DND-41 (cell line): ENCODE measurements around the gene PRRC2B.
A peak's percentile ranks its signal among the peaks of the same experiment; 100 is the strongest.

Experiments
- ATAC-seq: fragments of 200-7000 bp; cut with Tn5 transposase; 3 replicates; pipeline ENCODE4 v1.9.1; 2021; ENCODE audit warnings: low read depth; ENCODE audit not compliant: insufficient read depth
- DNase-seq: peaks from one replicate; pipeline ENCODE4 v3.0.0-alpha.2; 2020
- H2AFZ ChIP-seq: 2 replicates; pipeline ENCODE4 v1.6.0; 2012; ENCODE audit warnings: low read depth, low read length
- H3K27ac ChIP-seq: 2 replicates; pipeline ENCODE4 v1.5.1; 2012; ENCODE audit warnings: low read length, inconsistent platforms
- H3K27me3 ChIP-seq: fragments of 200-600 bp; sonication (generic); 2 replicates; pipeline ENCODE4 v1.6.0; 2012; ENCODE audit warnings: low read length, mild to moderate bottlenecking, inconsistent platforms; ENCODE audit not compliant: insufficient read depth, poor library complexity
- H3K36me3 ChIP-seq: 2 replicates; pipeline ENCODE4 v1.5.1; 2012; ENCODE audit warnings: low read length, inconsistent platforms; ENCODE audit not compliant: insufficient read depth
- H3K4me1 ChIP-seq: 2 replicates; pipeline ENCODE4 v1.5.1; 2012; ENCODE audit warnings: mild to moderate bottlenecking, low read length; ENCODE audit not compliant: insufficient read depth
- H3K4me2 ChIP-seq: 2 replicates; pipeline ENCODE4 v1.6.0; 2012; ENCODE audit warnings: mild to moderate bottlenecking, moderate library complexity, low read length, inconsistent platforms; ENCODE audit not compliant: insufficient read depth
- H3K4me3 ChIP-seq, 2 experiments: fragments of 200-600 bp in 1 of 2; shearing (Covaris generic) in 1 of 2; 2 replicates each; pipeline ENCODE4 v1.5.1; 2012 to 2016; ENCODE audit warnings: inconsistent platforms in 2 of 2, low read length in 2 of 2, mild to moderate bottlenecking in 2 of 2, low read depth in 1 of 2, moderate library complexity in 1 of 2
- H3K79me2 ChIP-seq: 2 replicates; pipeline ENCODE4 v1.6.0; 2012; ENCODE audit warnings: low read length, inconsistent platforms; ENCODE audit not compliant: insufficient read depth
- H3K9ac ChIP-seq: 2 replicates; pipeline ENCODE4 v1.6.0; 2012; ENCODE audit warnings: low read depth, mild to moderate bottlenecking, inconsistent platforms, low read length, moderate library complexity
- H3K9me3 ChIP-seq: 2 replicates; pipeline ENCODE4 v1.5.1; 2012; ENCODE audit warnings: low read length, moderate library complexity, mild to moderate bottlenecking, inconsistent platforms; ENCODE audit not compliant: insufficient read depth, severe bottlenecking
- H4K20me1 ChIP-seq: 2 replicates; pipeline ENCODE4 v1.6.0; 2012; ENCODE audit warnings: low read length; ENCODE audit not compliant: insufficient read depth
- EZH2 ChIP-seq: IDR thresholded peaks from 3 replicates; pipeline ENCODE4 v1.6.1; 2012; ENCODE audit warnings: borderline replicate concordance, low read depth, mild to moderate bottlenecking, moderate library complexity, low read length, inconsistent platforms; ENCODE audit not compliant: severe bottlenecking
- TF ChIP-seq, protein P1 (sequence below): IDR thresholded peaks from 2 replicates; pipeline ENCODE4 v1.5.1; 2012; ENCODE audit warnings: borderline replicate concordance, low read length, moderate library complexity, mild to moderate bottlenecking; ENCODE audit not compliant: poor library complexity, severe bottlenecking; ENCODE audit errors: extremely low read depth

Gene PRRC2B

DNA sequence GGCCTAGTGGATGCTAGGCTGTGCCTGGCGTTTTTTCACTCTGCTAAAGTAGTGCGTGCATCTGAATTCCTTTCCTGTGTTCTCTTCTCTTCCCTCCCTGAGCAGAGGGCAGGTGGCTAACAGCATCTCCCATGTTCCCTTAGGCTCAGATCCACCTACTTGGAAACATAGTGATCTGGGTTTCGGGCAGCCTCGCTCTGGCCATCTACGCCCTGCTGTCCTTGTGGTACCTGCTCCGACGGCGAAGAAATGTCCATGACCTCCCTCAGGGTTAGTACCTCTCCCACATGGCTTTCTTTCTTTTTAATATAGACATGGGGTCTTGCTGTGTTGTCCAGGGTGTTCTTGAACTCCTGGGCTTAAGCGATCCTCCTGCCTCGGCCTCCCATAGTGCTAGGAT lies 127.3 kb downstream of the PRRC2B start:
- Histone ChIP-seq H3K9ac (no peak overlapping the region), H3K27me3 (no peaks in the 10 kb centered on the region), H3K9me3 (no peaks in the 10 kb centered on the region), H2AFZ (no peak overlapping the region), H3K79me2 (no peaks in the 10 kb centered on the region), H3K27ac (no peak overlapping the region), H3K4me2 (no peak overlapping the region), H4K20me1 (peaks cover 5% of the 10 kb centered on the region; the same call in 1 of the 2 replicates), H3K4me1 (no peaks in the 10 kb centered on the region), H3K36me3 (peaks cover 90% of the 10 kb centered on the region), H3K4me3 (no peak overlapping the region)
- no peak for ATAC-seq
- no peak for TF ChIP-seq EZH2
- TF ChIP-seq, protein P1, sequence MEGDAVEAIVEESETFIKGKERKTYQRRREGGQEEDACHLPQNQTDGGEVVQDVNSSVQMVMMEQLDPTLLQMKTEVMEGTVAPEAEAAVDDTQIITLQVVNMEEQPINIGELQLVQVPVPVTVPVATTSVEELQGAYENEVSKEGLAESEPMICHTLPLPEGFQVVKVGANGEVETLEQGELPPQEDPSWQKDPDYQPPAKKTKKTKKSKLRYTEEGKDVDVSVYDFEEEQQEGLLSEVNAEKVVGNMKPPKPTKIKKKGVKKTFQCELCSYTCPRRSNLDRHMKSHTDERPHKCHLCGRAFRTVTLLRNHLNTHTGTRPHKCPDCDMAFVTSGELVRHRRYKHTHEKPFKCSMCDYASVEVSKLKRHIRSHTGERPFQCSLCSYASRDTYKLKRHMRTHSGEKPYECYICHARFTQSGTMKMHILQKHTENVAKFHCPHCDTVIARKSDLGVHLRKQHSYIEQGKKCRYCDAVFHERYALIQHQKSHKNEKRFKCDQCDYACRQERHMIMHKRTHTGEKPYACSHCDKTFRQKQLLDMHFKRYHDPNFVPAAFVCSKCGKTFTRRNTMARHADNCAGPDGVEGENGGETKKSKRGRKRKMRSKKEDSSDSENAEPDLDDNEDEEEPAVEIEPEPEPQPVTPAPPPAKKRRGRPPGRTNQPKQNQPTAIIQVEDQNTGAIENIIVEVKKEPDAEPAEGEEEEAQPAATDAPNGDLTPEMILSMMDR, result no peak
- DNase-seq, result no peak

DNA sequence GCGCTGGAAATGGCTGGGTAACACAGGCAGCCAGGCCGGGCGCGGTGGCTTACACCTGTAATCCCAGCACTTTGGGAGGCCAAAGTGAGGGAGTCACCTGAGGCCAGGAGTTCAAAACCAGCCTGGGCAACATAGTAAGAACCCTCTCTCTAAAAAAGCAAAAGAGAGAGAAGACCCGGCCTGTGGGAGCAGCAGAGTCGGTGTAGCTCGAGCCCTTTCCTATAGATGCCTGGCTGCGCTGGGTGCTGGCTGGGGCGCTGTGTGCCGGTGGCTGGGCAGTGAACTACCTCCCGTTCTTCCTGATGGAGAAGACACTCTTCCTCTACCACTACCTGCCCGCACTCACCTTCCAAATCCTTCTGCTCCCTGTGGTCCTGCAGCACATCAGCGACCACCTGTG lies 127.9 kb downstream of the PRRC2B start:
- no peak for ATAC-seq

DNA sequence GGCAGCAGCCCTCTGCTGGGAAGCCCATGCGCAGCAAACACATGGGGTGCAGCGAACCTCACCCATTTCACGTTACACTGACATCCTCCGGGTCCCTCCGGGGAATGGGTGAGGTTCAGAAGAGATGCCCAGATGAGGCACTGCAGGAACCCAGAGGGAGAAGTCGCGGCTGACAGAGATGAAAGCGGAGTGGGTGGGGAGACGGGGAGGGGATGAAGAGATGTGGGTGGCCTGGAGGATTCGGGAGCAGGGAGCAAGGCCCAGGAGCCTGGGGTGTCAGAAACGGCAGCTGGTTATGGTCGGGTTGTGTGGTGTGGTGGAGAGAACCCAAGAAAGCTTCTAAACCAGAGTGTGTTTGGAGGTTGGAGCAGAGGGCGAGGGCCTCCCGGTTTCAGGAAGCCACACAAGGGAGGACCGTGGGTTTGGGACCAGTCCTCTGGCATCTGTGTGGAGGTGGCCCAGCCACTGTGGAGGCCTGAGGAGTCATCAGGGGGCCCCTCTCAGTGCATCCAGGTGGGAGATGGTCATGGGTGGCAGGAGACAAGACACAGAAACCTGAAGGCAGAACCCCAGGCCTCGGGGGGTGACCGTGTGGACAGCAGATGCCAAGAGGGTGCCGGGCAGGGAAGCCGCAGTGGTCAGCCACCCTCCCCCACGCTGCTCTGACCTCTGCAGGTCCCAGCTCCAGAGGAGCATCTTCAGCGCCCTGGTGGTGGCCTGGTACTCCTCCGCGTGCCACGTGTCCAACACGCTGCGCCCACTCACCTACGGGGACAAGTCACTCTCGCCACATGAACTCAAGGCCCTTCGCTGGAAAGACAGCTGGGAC lies 128.6 kb downstream of the PRRC2B start:
- DNase-seq, result no peak
- Histone ChIP-seq H2AFZ (no peak overlapping the region), H3K4me1 (no peaks in the 10 kb centered on the region), H3K27ac (no peak overlapping the region), H3K4me2 (no peak overlapping the region), H3K27me3 (no peaks in the 10 kb centered on the region), H3K9ac (no peak overlapping the region), H3K4me3 (no peak overlapping the region), H3K36me3 (peaks cover 92% of the 10 kb centered on the region), H3K79me2 (no peaks in the 10 kb centered on the region), H3K9me3 (no peaks in the 10 kb centered on the region), H4K20me1 (peaks cover 7% of the 10 kb centered on the region; the same call in 1 of the 2 replicates)
- ATAC-seq, result peak; percentile 16; the same call in 1 of the 3 replicates
- TF ChIP-seq EZH2, result no peak
- TF ChIP-seq, protein P1, result no peak

More for the DNA sequence above, 127.9 kb downstream of the PRRC2B start:
- Histone ChIP-seq H3K79me2 (no peaks in the 10 kb centered on the region), H3K4me2 (no peak overlapping the region), H3K4me3 (no peak overlapping the region), H3K9me3 (no peaks in the 10 kb centered on the region), H3K27me3 (no peaks in the 10 kb centered on the region), H2AFZ (no peak overlapping the region), H3K9ac (no peak overlapping the region), H3K4me1 (no peaks in the 10 kb centered on the region), H4K20me1 (peaks cover 7% of the 10 kb centered on the region; the same call in 1 of the 2 replicates), H3K36me3 (peaks cover 90% of the 10 kb centered on the region), H3K27ac (no peak overlapping the region)
- no peak for TF ChIP-seq EZH2
- TF ChIP-seq, protein P1, result no peak
- no peak for DNase-seq
